H9 (cell line): ENCODE measurements around the gene KLF2. TPM values are rescaled to one million over a fixed set of nuclear protein-coding genes. Genes with fewer than 3 reads are reported as not detected.

ENCODE experiments used
- DNase-seq: peaks from one replicate; pipeline ENCODE4 v3.0.0-alpha.2; 2017
- H2AFZ ChIP-seq: one replicate; pipeline ENCODE4 v1.6.1; 2013; ENCODE audit warnings: mild to moderate bottlenecking, low read length, control low read depth, moderate library complexity
- H2AK5ac ChIP-seq: 2 replicates; pipeline ENCODE4 v1.6.1; 2013; ENCODE audit warnings: low read length, control low read depth, mixed read lengths; ENCODE audit not compliant: insufficient read length
- H2BK120ac ChIP-seq: one replicate; pipeline ENCODE4 v1.6.1; 2013; ENCODE audit warnings: low read depth, mild to moderate bottlenecking, low read length, control low read depth, inconsistent platforms; ENCODE audit not compliant: poor library complexity, severe bottlenecking
- H2BK12ac ChIP-seq: 2 replicates; pipeline ENCODE4 v1.6.1; 2013; ENCODE audit warnings: low read length, control low read depth, mixed read lengths, low read depth; ENCODE audit not compliant: insufficient read length
- H2BK15ac ChIP-seq: 2 replicates; pipeline ENCODE4 v1.6.1; 2013; ENCODE audit warnings: low read depth, low read length, control low read depth
- H2BK20ac ChIP-seq: one replicate; pipeline ENCODE4 v1.6.1; 2013; ENCODE audit warnings: low read depth, mild to moderate bottlenecking, low read length, control low read depth, inconsistent platforms; ENCODE audit not compliant: poor library complexity, severe bottlenecking
- H2BK5ac ChIP-seq: 2 replicates; pipeline ENCODE4 v1.6.1; 2013; ENCODE audit warnings: low read length, control low read depth, mixed read lengths; ENCODE audit not compliant: insufficient read length
- H3K14ac ChIP-seq: 2 replicates; pipeline ENCODE4 v1.6.1; 2013; ENCODE audit warnings: low read length, control low read depth; ENCODE audit not compliant: insufficient read depth
- H3K18ac ChIP-seq: 2 replicates; pipeline ENCODE4 v1.6.1; 2013; ENCODE audit warnings: low read depth, mild to moderate bottlenecking, mixed read lengths, low read length, control low read depth; ENCODE audit not compliant: insufficient read length
- H3K23ac ChIP-seq: 2 replicates; pipeline ENCODE4 v1.6.1; 2013; ENCODE audit warnings: low read length, control low read depth, mixed read lengths, low read depth; ENCODE audit not compliant: insufficient read length
- H3K23me2 ChIP-seq: 2 replicates; pipeline ENCODE4 v1.6.1; 2013; ENCODE audit warnings: low read depth, mild to moderate bottlenecking, mixed read lengths, low read length, control low read depth; ENCODE audit not compliant: insufficient read length, poor library complexity, severe bottlenecking
- H3K27ac ChIP-seq: 2 replicates; pipeline ENCODE4 v1.5.1; 2013; ENCODE audit warnings: low read length, control low read depth, mixed read lengths, low read depth; ENCODE audit not compliant: insufficient read length
- H3K27me3 ChIP-seq: 2 replicates; pipeline ENCODE4 v1.6.1; 2013; ENCODE audit warnings: low read length, control low read depth, inconsistent platforms; ENCODE audit not compliant: insufficient read depth
- H3K4ac ChIP-seq: 2 replicates; pipeline ENCODE4 v1.6.1; 2013; ENCODE audit warnings: low read depth, mild to moderate bottlenecking, control low read depth, inconsistent platforms, low read length, moderate library complexity
- H3K4me1 ChIP-seq: 2 replicates; pipeline ENCODE4 v1.6.1; 2013; ENCODE audit warnings: low read length, control low read depth, inconsistent platforms; ENCODE audit not compliant: insufficient read depth
- H3K4me2 ChIP-seq: 2 replicates; pipeline ENCODE4 v1.6.1; 2013; ENCODE audit warnings: low read length, control low read depth, mixed read lengths; ENCODE audit not compliant: insufficient read length, insufficient read depth
- H3K56ac ChIP-seq: 2 replicates; pipeline ENCODE4 v1.6.1; 2013; ENCODE audit warnings: low read depth, mild to moderate bottlenecking, mixed read lengths, low read length, control low read depth; ENCODE audit not compliant: insufficient read length
- H3K79me1 ChIP-seq: 2 replicates; pipeline ENCODE4 v1.6.1; 2013; ENCODE audit warnings: low read depth, mild to moderate bottlenecking, moderate library complexity, low read length, control low read depth, inconsistent platforms; ENCODE audit not compliant: insufficient read depth, poor library complexity, severe bottlenecking
- H3K79me2 ChIP-seq: 2 replicates; pipeline ENCODE4 v1.6.1; 2013; ENCODE audit warnings: low read length, control low read depth, inconsistent platforms; ENCODE audit not compliant: insufficient read depth
- H3K9ac ChIP-seq: 2 replicates; pipeline ENCODE4 v1.6.1; 2013; ENCODE audit warnings: low read length, control low read depth, mixed read lengths; ENCODE audit not compliant: insufficient read length; ENCODE audit errors: extremely low read depth
- H3K9me3 ChIP-seq: one replicate; pipeline ENCODE4 v1.6.1; 2013; ENCODE audit warnings: low read depth, low read length, inconsistent platforms; ENCODE audit not compliant: control insufficient read depth
- H3T11ph ChIP-seq: one replicate; pipeline ENCODE4 v1.6.1; 2013; ENCODE audit warnings: mild to moderate bottlenecking, low read length, control low read depth, inconsistent platforms
- H4K20me1 ChIP-seq: one replicate; pipeline ENCODE4 v1.6.1; 2013; ENCODE audit not compliant: control insufficient read depth, insufficient read length, insufficient read depth
- H4K5ac ChIP-seq: 2 replicates; pipeline ENCODE4 v1.6.1; 2013; ENCODE audit warnings: low read depth, mild to moderate bottlenecking, mixed read lengths, low read length, control low read depth; ENCODE audit not compliant: insufficient read length
- H4K8ac ChIP-seq: replicated peaks from 2 replicates; pipeline ENCODE4 v1.6.1; 2013; ENCODE audit warnings: low read length, control low read depth, mixed read lengths, low read depth; ENCODE audit not compliant: insufficient read length
- H4K91ac ChIP-seq: 2 replicates; pipeline ENCODE4 v1.6.1; 2013; ENCODE audit warnings: low read depth, mild to moderate bottlenecking, moderate library complexity, mixed read lengths, low read length, control low read depth; ENCODE audit not compliant: insufficient read length
- H3K27ac Mint-ChIP-seq, 3 experiments: 2 replicates in 2 of 3; 3 replicates in 1 of 3; pipeline ENCODE4 v1.8.0; 2020 to 2021; ENCODE audit warnings: mixed read lengths in 3 of 3, mild to moderate bottlenecking in 1 of 3, moderate library complexity in 1 of 3
- H3K27me3 Mint-ChIP-seq: 2 replicates; pipeline ENCODE4 v1.8.0; 2021; ENCODE audit warnings: low read depth, mild to moderate bottlenecking, moderate library complexity, mixed read lengths
- H3K36me3 Mint-ChIP-seq, 3 experiments: 2 replicates in 2 of 3; 3 replicates in 1 of 3; pipeline ENCODE4 v1.8.0; 2020 to 2021; ENCODE audit warnings: low read depth in 3 of 3, mixed read lengths in 3 of 3; ENCODE audit not compliant: insufficient read depth in 1 of 3
- H3K4me1 Mint-ChIP-seq, 2 experiments: 2 replicates each; pipeline ENCODE4 v1.8.0; 2020; ENCODE audit warnings: mixed read lengths in 2 of 2
- H3K4me3 Mint-ChIP-seq, 2 experiments: 2 replicates in 1 of 2; 3 replicates in 1 of 2; pipeline ENCODE4 v1.8.0; 2020 to 2021; ENCODE audit warnings: mild to moderate bottlenecking in 2 of 2, mixed read lengths in 2 of 2, moderate library complexity in 1 of 2
- H3K9me3 Mint-ChIP-seq, 2 experiments: 2 replicates in 1 of 2; 3 replicates in 1 of 2; pipeline ENCODE4 v1.8.0; 2020; ENCODE audit warnings: mild to moderate bottlenecking in 2 of 2, mixed read lengths in 2 of 2, moderate library complexity in 1 of 2
- WGBS: extraction: QIAGEN DNeasy Blood & Tissue Kit; methylation state at CpG from one replicate; pipeline ENCODE4 v1.1.7; 2013; ENCODE audit warnings: missing lambda C conversion rate, low lambda C conversion rate, mixed read lengths; ENCODE audit not compliant: insufficient read length; ENCODE audit errors: extremely low coverage; 5-methylcytosine and 5-hydroxymethylcytosine counted together
- total RNA-seq: library from RNA; stranded (reverse); gene quantifications from 2 replicates; pipeline ENCODE4 v1.2.1, GENCODE V29; 2021
- TF ChIP-seq, protein P1 (sequence below): fragments of 200-600 bp; sonication (generic); conservative IDR thresholded peaks from 3 replicates; pipeline ENCODE4 v1.8.0; 2021; ENCODE audit warnings: antibody characterized with exemption, mild to moderate bottlenecking

KLF2 gene
- total RNA-seq, 1 experiment from 2014 or later, result 0.33 TPM

GRCh38 chr19:16335226-16335625, 10.6 kb downstream of the KLF2 start:
- Histone ChIP-seq H4K91ac (no peak overlapping the region), H4K20me1 (no peaks in the 10 kb centered on the region), H2BK120ac (no peak overlapping the region), H3K18ac (no peak overlapping the region), H3K27me3 (no peaks in the 10 kb centered on the region), H2BK5ac (no peak overlapping the region), H2AK5ac (no peak overlapping the region), H4K5ac (no peak overlapping the region), H4K8ac (no peak overlapping the region), H2BK12ac (no peak overlapping the region), H3K4ac (no peak overlapping the region), H3K23ac (no peak overlapping the region), H3K56ac (no peak overlapping the region), H2BK20ac (no peak overlapping the region), H3K9me3 (no peaks in the 10 kb centered on the region), H3K14ac (no peak overlapping the region), H3K9ac (no peak overlapping the region), H3K4me2 (no peak overlapping the region), H3K79me1 (no peaks in the 10 kb centered on the region), H3T11ph (no peak overlapping the region), H2AFZ (no peak overlapping the region), H3K4me1 (peaks cover 2% of the 10 kb centered on the region; the same call in 1 of the 2 replicates), H2BK15ac (no peak overlapping the region), H3K27ac (no peak overlapping the region), H3K79me2 (no peaks in the 10 kb centered on the region), H3K23me2 (no peaks in the 10 kb centered on the region)
- H3K9me3 Mint-ChIP-seq, result no peaks in the 10 kb centered on the region; a peak in 2 of 5 replicates
- WGBS, result no CpG with 5 or more reads among the region's 20 CpGs
- DNase-seq, result no peak
- H3K36me3 Mint-ChIP-seq, result no peaks in the 10 kb centered on the region
- H3K27me3 Mint-ChIP-seq, result peaks cover 29% of the 10 kb centered on the region
- peaks cover 9% of the 10 kb centered on the region in 2 experiments for H3K4me1 Mint-ChIP-seq
- H3K27ac Mint-ChIP-seq, result no peak overlapping the region
- H3K4me3 Mint-ChIP-seq, result no peak overlapping the region
- TF ChIP-seq, protein P1, sequence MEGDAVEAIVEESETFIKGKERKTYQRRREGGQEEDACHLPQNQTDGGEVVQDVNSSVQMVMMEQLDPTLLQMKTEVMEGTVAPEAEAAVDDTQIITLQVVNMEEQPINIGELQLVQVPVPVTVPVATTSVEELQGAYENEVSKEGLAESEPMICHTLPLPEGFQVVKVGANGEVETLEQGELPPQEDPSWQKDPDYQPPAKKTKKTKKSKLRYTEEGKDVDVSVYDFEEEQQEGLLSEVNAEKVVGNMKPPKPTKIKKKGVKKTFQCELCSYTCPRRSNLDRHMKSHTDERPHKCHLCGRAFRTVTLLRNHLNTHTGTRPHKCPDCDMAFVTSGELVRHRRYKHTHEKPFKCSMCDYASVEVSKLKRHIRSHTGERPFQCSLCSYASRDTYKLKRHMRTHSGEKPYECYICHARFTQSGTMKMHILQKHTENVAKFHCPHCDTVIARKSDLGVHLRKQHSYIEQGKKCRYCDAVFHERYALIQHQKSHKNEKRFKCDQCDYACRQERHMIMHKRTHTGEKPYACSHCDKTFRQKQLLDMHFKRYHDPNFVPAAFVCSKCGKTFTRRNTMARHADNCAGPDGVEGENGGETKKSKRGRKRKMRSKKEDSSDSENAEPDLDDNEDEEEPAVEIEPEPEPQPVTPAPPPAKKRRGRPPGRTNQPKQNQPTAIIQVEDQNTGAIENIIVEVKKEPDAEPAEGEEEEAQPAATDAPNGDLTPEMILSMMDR, result no peak
